Activated CD4-positive, alpha-beta memory T cell treated with anti-CD3 and anti-CD28 coated beads, Interleukin-2, amount 10 ng/mL, durations not matched to agents 7 days and 5 days (primary cell): ENCODE measurements around the gene IL7R. TPM values are rescaled to one million over a fixed set of nuclear protein-coding genes. Genes with fewer than 3 reads are reported as not detected.

Experiments used
- CTCF ChIA-PET: fragments of 350-600 bp; sonication (Branson Sonifier 250); formaldehyde crosslinking; loops from one replicate; lab custom pipeline; 2021; ENCODE audit warnings: antibody characterized with exemption, inconsistent platforms; lab: Charles Lee
- POLR2A ChIA-PET: fragments of 350-600 bp; sonication (Branson Sonifier 250); formaldehyde crosslinking; loops from one replicate; lab custom pipeline; 2021; ENCODE audit warnings: antibody characterized with exemption; lab: Charles Lee
- DNase-seq: peaks from one replicate; pipeline ENCODE4 v3.0.0-alpha.2; 2020
- H3K27ac Mint-ChIP-seq: one replicate; pipeline ENCODE4 v1.8.0; 2021; ENCODE audit warnings: mild to moderate bottlenecking, mixed read lengths
- H3K27me3 Mint-ChIP-seq: one replicate; pipeline ENCODE4 v1.8.0; 2021; ENCODE audit warnings: mixed read lengths
- H3K36me3 Mint-ChIP-seq: one replicate; pipeline ENCODE4 v1.8.0; 2021; ENCODE audit warnings: low read depth, mixed read lengths
- H3K4me1 Mint-ChIP-seq: one replicate; pipeline ENCODE4 v1.8.0; 2021; ENCODE audit warnings: mixed read lengths
- H3K4me3 Mint-ChIP-seq: one replicate; pipeline ENCODE4 v1.8.0; 2021; ENCODE audit warnings: mild to moderate bottlenecking, mixed read lengths
- H3K9me3 Mint-ChIP-seq: one replicate; pipeline ENCODE4 v1.8.0; 2021; ENCODE audit warnings: mixed read lengths
- total RNA-seq, 2 experiments: library from RNA; stranded (reverse); gene quantifications; one replicate each; pipeline ENCODE4 v1.2.3, GENCODE V29; 2021

Gene IL7R, protein sequence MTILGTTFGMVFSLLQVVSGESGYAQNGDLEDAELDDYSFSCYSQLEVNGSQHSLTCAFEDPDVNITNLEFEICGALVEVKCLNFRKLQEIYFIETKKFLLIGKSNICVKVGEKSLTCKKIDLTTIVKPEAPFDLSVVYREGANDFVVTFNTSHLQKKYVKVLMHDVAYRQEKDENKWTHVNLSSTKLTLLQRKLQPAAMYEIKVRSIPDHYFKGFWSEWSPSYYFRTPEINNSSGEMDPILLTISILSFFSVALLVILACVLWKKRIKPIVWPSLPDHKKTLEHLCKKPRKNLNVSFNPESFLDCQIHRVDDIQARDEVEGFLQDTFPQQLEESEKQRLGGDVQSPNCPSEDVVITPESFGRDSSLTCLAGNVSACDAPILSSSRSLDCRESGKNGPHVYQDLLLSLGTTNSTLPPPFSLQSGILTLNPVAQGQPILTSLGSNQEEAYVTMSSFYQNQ
- total RNA-seq = 100 to 1,000 TPM; 271 to 273 TPM

DNA sequence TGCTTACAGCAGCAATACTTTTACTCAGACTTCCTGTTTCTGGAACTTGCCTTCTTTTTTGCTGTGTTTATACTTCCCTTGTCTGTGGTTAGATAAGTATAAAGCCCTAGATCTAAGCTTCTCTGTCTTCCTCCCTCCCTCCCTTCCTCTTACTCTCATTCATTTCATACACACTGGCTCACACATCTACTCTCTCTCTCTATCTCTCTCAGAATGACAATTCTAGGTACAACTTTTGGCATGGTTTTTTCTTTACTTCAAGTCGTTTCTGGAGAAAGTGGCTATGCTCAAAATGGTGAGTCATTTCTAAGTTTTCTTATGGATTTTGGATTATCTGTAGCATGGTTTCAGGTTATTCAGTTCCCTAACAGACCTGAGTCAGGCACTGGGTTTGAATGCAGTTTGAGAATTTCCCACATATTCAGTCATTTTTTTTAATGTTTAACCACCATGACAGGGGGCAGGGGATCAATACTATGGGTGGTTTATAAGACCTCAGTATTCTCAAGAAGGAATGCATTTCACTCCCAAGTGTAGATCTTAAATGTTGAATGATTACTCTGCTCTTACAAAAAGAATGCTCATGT, at the start of gene IL7R:
IL7R (plus strand) TSS at position 127 of the 587 bp plus-strand sequence; CDS start at position 214, 87 bp downstream.
- peak within 1 kb of the TSS; percentile 98 for H3K27ac Mint-ChIP-seq
- POLR2A ChIA-PET = interaction anchor here (0.6 to 16.3 kb wide), 18 partner anchors 17 to 238 kb away, joined by 3 to 422 read pairs (median 8); no protein-coding TSS in a partner anchor

DNA sequence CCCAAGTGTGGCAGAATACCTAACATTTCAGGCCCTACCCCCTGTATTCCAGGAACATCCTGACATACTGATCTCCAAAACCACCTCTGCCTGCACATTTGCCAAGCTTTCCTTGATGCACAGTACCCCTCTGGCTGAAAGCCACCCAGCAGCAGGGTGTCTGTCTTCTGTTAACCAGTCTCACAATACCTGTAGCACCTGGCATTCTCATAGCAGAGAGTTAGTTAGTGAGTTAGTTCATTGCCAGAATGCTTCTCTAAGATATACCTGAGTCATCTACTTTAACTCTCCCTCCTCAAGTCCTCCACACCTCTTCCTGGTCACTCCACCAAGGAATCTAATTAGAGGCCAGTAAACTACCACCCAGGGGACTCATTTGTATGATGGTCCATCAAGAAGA, 46.1 kb upstream of the IL7R start:
- POLR2A ChIA-PET = interaction anchor here (0.9 to 5.6 kb wide), 17 partner anchors 8 to 56 kb away, joined by 3 to 57 read pairs (median 5); partner anchors contain the start of gene IL7R
- Mint-ChIP-seq H3K36me3 (peaks cover 13% of the 10 kb centered on the region), H3K4me3 (peak overlapping the region; percentile 44), H3K27ac (peak overlapping the region; percentile 94), H3K9me3 (no peaks in the 10 kb centered on the region), H3K4me1 (peaks cover 61% of the 10 kb centered on the region), H3K27me3 (no peaks in the 10 kb centered on the region)
- CTCF ChIA-PET = interaction anchor here (1.1 to 3.5 kb wide), 7 partner anchors 15 to 114 kb away, joined by 3 to 10 read pairs (median 4); partner anchors contain the start of gene IL7R
- DNase-seq = no peak

More for the DNA sequence above, at the start of gene IL7R:
- no peak for DNase-seq
- CTCF ChIA-PET = interaction anchor here (1.0 to 7.8 kb wide), 7 partner anchors 34 to 239 kb away, joined by 4 to 87 read pairs (median 12); partner anchors contain the start of gene SPEF2
- Mint-ChIP-seq H3K9me3 (no peaks in the 10 kb centered on the region), H3K27me3 (no peaks in the 10 kb centered on the region), H3K36me3 (peaks cover 47% of the 10 kb centered on the region), H3K4me1 (peaks cover 87% of the 10 kb centered on the region), H3K4me3 (peak within 1 kb of the TSS; percentile 79)

DNA sequence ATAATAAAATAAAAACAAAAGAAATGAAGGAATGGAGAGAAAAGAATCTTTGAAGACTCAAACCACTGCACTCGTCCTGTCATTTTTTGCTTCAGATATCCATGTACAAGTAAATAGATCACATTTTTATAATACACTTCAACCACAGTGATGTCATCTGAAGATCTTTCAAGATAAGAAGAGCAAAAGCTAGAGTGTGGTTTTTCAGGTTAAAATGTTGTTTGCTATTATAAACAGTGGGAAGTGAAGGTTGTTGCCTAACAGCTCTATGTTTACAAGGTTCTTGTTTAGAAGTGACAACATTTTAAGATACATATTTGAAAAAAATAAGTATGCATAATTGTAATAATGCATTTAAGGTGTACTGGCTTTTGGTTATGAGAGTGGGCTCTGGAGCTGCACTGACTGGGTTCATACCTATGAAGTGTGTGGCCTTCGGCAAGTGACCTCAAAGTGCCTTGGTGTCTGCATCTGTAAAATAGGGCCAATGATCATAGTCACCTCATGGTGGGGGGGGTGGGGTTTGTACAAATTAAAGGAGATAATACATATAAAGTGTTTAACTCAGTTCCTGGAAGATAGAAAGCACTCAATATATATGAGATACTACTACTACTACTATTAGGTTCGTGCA, 45.5 kb upstream of the IL7R start:
- peak; percentile 71 for DNase-seq
- POLR2A ChIA-PET = interaction anchor here (0.9 to 5.6 kb wide), 15 partner anchors 8 to 55 kb away, joined by 3 to 57 read pairs (median 6); partner anchors contain the start of gene IL7R
- CTCF ChIA-PET = interaction anchor here (1.0 to 3.5 kb wide), 9 partner anchors 14 to 115 kb away, joined by 3 to 10 read pairs (median 4); partner anchors contain the start of gene IL7R

DNA sequence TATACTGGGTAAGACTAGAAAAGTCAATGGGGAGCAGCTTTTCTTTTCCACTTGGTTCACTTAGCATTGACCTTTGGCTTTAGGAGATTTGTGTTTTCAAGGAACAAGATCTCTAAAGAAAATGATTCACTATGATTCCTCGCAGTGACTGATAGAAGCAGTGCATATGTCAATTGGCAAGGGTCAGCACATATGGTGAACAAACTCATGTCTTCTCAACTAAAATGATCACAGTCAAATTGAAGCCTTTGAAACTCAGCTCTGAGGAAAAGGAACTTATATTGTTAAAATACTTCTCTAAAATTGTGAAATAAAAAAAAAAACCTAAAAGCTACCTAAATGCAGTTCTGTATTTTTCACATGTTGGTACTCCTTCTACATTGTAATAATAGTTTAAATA, 43.2 kb upstream of the IL7R start:
- Mint-ChIP-seq H3K36me3 (peaks cover 4% of the 10 kb centered on the region), H3K27me3 (no peaks in the 10 kb centered on the region), H3K27ac (no peak overlapping the region), H3K4me1 (peaks cover 46% of the 10 kb centered on the region), H3K4me3 (no peak overlapping the region), H3K9me3 (no peaks in the 10 kb centered on the region)
- ChIA-PET POLR2A (interaction anchor here (0.8 to 5.6 kb wide), 10 partner anchors 9 to 50 kb away, joined by 3 to 57 read pairs (median 26); partner anchors contain the start of gene IL7R), CTCF (interaction anchor here (0.6 to 3.5 kb wide), 12 partner anchors 9 to 162 kb away, joined by 3 to 21 read pairs (median 4); no protein-coding TSS in a partner anchor)
- DNase-seq = no peak

More for the DNA sequence above, 45.5 kb upstream of the IL7R start:
- H3K36me3 Mint-ChIP-seq = peaks cover 13% of the 10 kb centered on the region
- peak overlapping the region; percentile 94 for H3K27ac Mint-ChIP-seq
- H3K4me3 Mint-ChIP-seq = peak overlapping the region; percentile 53
- no peaks in the 10 kb centered on the region for H3K9me3 Mint-ChIP-seq
- H3K27me3 Mint-ChIP-seq = no peaks in the 10 kb centered on the region
- H3K4me1 Mint-ChIP-seq = peaks cover 61% of the 10 kb centered on the region

DNA sequence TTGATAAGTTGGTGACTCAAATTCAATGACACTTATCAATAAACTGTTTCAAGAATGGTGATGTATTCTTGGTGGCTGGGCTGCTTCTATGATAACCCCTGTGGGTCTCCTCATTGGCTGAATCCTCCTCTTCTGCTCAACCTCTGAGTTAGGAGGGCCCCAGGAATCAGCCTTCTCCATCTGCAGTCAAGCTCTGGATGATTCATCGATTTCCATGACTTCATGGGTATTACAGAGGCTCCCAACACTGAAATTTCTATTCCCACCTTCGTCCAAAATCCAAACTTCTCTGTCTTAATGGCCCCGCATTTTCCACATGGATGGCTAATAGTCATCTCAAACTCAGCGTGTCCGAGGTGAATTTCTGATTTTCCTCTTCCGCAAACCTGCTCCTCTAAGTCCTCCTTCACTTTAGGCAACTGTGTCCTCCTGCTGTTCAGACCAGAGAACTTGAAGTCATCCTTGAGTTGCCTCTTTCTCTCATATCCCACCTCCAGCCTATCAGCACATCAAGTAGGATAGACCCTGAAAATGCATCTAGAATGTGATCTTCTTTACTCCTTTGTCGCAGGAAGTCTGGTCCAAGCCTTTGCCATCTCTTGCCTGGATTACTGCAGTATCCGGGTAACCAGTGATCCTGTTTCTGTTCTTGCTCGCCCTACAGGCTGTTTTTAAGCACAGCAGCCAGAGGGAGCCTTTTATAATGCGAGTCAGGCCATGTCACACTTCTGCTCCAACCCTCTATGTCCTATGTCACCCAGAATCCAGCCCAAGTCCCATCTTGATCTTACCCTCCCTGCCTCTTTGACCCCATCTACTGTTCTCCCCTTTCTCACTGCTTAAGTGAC, 41.4 kb upstream of the IL7R start:
- no peak overlapping the region for H3K27ac Mint-ChIP-seq
- no peak overlapping the region for H3K4me3 Mint-ChIP-seq
- ChIA-PET POLR2A (interaction anchor here (1.0 to 2.1 kb wide), 3 partner anchors 34 to 43 kb away, joined by 3 to 11 read pairs (median 4); no protein-coding TSS in a partner anchor), CTCF (no interaction called here)
- DNase-seq = peak; percentile 63
- peaks cover 5% of the 10 kb centered on the region for H3K36me3 Mint-ChIP-seq
- H3K27me3 Mint-ChIP-seq = no peaks in the 10 kb centered on the region
- H3K9me3 Mint-ChIP-seq = no peaks in the 10 kb centered on the region
- peaks cover 47% of the 10 kb centered on the region for H3K4me1 Mint-ChIP-seq

DNA sequence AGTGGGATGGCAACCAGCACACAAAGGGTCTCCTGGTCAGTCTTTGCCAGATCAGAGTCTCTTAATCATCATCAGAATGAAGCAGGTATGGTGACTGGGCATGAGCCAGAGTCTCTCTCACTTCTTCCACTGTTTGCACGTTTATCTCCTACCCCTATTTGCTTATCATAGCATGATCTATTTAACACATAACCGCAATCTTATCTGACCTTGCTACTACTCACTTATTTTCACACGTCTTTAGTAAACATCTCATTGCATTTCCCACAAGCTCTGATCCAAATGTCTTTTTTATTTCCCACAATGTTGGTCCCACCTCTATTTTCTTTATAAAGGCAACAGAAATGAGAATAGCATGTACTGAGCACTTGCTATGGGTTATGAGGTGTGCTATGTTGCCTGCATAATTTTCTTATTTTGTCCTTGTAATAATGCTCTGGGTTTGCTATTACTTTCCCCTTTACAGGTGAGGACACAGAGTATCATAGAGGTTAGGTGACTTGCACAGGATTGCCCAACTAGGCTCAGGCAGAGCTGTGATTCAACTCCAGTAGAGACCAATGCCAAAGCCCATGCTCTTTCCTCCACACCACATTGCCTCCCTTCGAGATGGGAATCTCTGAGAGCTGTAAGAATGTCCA, 39.7 kb upstream of the IL7R start:
- H3K9me3 Mint-ChIP-seq = peaks cover 2% of the 10 kb centered on the region
- CTCF ChIA-PET = interaction anchor here (1.0 to 1.7 kb wide), 3 partner anchors 10 to 37 kb away, joined by 3 to 5 read pairs (median 3); no protein-coding TSS in a partner anchor
- H3K27me3 Mint-ChIP-seq = no peaks in the 10 kb centered on the region
- no peak overlapping the region for H3K4me3 Mint-ChIP-seq
- no peak for DNase-seq
- peaks cover 10% of the 10 kb centered on the region for H3K36me3 Mint-ChIP-seq
- no peak overlapping the region for H3K27ac Mint-ChIP-seq
- POLR2A ChIA-PET = interaction anchor here (0.6 to 2.1 kb wide), 11 partner anchors 8 to 42 kb away, joined by 3 to 11 read pairs (median 5); partner anchors contain the start of gene IL7R
- peaks cover 47% of the 10 kb centered on the region for H3K4me1 Mint-ChIP-seq

DNA sequence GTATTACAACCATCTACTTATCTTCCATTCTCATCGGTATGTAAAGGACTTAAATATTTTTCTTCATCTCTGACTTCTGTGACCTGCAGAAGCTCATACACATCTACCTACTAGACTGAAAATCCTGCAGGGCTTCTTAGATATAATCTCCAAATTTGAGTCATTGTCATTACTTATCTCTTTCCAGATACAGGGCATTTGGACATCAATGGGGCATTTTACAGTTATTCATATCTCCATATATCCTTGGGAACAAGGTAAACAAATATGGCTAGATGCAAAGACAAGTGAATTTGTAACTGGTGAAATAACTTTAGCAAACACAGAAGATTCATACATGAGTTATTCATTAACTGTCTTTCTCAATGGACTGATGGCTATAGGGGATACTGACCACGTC, 37.7 kb upstream of the IL7R start:
- DNase-seq = no peak
- POLR2A ChIA-PET = interaction anchor here (0.7 to 16.3 kb wide), 5 partner anchors 8 to 37 kb away, joined by 3 to 422 read pairs (median 4); partner anchors contain the start of gene IL7R

DNA sequence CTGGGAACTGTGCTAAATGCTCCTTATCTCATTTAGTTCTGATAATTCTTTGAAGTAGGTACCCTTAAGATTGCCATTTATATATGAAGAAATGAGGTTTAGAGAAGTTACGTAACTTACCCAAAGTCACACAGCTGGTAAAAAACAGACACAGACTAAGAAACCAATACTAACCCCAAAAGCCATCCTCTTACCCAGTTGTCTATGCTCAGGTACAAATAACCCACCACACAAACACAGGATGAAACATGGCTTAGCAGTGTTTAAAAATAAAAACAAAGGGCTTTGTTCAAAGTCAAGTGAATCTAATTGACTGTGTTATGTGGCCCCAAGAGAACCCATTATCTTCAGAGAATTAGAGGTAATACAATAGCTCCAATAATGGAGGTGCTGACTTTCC, 37.0 kb upstream of the IL7R start:
- POLR2A ChIA-PET = interaction anchor here (0.7 to 16.3 kb wide), 9 partner anchors 8 to 39 kb away, joined by 3 to 422 read pairs (median 6); partner anchors contain the start of gene IL7R
- no peaks in the 10 kb centered on the region for H3K27me3 Mint-ChIP-seq
- H3K4me3 Mint-ChIP-seq = no peak overlapping the region
- H3K27ac Mint-ChIP-seq = peak overlapping the region; percentile 48
- peaks cover 10% of the 10 kb centered on the region for H3K36me3 Mint-ChIP-seq
- no peak for DNase-seq
- CTCF ChIA-PET = interaction anchor here (0.7 to 0.9 kb wide), 2 partner anchors 14 to 151 kb away, joined by 3 read pairs; no protein-coding TSS in a partner anchor
- H3K4me1 Mint-ChIP-seq = peaks cover 61% of the 10 kb centered on the region
- H3K9me3 Mint-ChIP-seq = peaks cover 2% of the 10 kb centered on the region

More for the DNA sequence above, 37.7 kb upstream of the IL7R start:
- Mint-ChIP-seq H3K27me3 (no peaks in the 10 kb centered on the region), H3K4me3 (no peak overlapping the region), H3K27ac (peak overlapping the region; percentile 22), H3K9me3 (peaks cover 2% of the 10 kb centered on the region), H3K4me1 (peaks cover 59% of the 10 kb centered on the region), H3K36me3 (peaks cover 10% of the 10 kb centered on the region)
- CTCF ChIA-PET = no interaction called here

DNA sequence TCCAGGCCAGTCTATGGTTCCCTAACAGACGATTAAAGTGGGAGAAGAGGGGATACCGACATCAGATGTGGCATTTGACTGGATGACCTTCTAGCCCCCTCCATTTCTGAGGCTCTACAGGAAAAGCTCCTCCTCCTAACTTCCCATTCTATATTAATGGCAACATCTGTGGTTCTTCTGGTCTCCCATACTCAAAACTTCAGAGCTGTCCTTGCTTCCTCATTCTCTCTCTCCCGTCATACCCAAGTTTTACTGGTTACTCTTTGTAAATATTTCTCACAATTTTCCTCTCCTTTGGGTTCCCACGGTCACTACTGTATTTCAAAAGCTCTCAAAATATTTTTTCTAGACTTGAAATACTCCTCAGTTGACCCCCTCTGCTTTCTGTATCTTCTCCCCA, 36.0 kb upstream of the IL7R start:
- ChIA-PET CTCF (interaction anchor here (2.7 to 3.0 kb wide), 2 partner anchors 8 to 40 kb away, joined by 12 to 21 read pairs; no protein-coding TSS in a partner anchor), POLR2A (interaction anchor here (1.4 to 16.3 kb wide), 6 partner anchors 9 to 40 kb away, joined by 6 to 422 read pairs (median 42); partner anchors contain the start of gene IL7R)
- H3K4me1 Mint-ChIP-seq = peaks cover 70% of the 10 kb centered on the region
- peaks cover 2% of the 10 kb centered on the region for H3K9me3 Mint-ChIP-seq
- H3K4me3 Mint-ChIP-seq = no peak overlapping the region
- H3K27me3 Mint-ChIP-seq = no peaks in the 10 kb centered on the region
- DNase-seq = no peak
- H3K36me3 Mint-ChIP-seq = peaks cover 13% of the 10 kb centered on the region
- H3K27ac Mint-ChIP-seq = peak overlapping the region; percentile 55

DNA sequence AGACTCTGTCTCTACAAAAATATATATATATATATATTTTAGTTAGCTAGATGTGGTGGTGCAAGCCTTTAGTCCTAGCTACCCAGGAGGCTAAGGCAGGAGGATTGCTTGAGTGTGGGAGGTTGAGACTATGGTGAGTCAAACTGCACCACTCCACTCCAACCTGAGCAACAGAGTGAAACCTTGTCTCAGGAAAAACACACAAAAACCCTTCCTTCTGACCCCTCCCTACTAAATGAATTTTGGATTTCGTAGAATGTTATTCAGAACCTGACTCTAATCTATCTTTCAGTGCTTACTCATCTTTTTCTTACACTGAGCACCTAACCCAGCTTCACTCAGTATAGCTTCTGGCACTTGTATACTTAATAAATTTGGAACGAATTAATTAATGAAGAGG, 35.2 kb upstream of the IL7R start:
- ChIA-PET CTCF (interaction anchor here (1.5 to 3.0 kb wide), 6 partner anchors 8 to 170 kb away, joined by 6 to 21 read pairs (median 10); no protein-coding TSS in a partner anchor), POLR2A (interaction anchor here (1.1 to 16.3 kb wide), 9 partner anchors 9 to 204 kb away, joined by 3 to 422 read pairs (median 18); partner anchors contain the start of genes IL7R and SPEF2)
- Mint-ChIP-seq H3K4me1 (peaks cover 78% of the 10 kb centered on the region), H3K27ac (peak overlapping the region; percentile 79), H3K4me3 (no peak overlapping the region), H3K27me3 (no peaks in the 10 kb centered on the region), H3K9me3 (peaks cover 2% of the 10 kb centered on the region), H3K36me3 (peaks cover 13% of the 10 kb centered on the region)
- no peak for DNase-seq
